GM12872 (cell line): ENCODE measurements around the gene CDC34.
A peak's percentile ranks its signal among the peaks of the same experiment; 100 is the strongest.

ENCODE experiments used
- CTCF ChIP-seq: IDR thresholded peaks from 3 replicates; pipeline ENCODE4 v1.5.1; 2011; ENCODE audit warnings: low read depth, mild to moderate bottlenecking, low read length, moderate library complexity; ENCODE audit not compliant: insufficient read depth

Gene CDC34

GRCh38 chr19:543910-544608 lies 12.5 kb downstream of the CDC34 start, which contains the start of gene GZMM:
TSS of gene GZMM (plus strand) at chr19:544053. CDS start at chr19:544072, 19 bp downstream.
- TF ChIP-seq CTCF, result no peak

- no peak for TF ChIP-seq CTCF
Measured at GRCh38 chr19:547117-547516, 15.6 kb downstream of the CDC34 start.

GRCh38 chr19:547836-548720 lies 16.5 kb downstream of the CDC34 start:
- TF ChIP-seq CTCF, result 0 out of 3 replicates have a peak, but pooled peaks have one; percentile 11

- no peak for TF ChIP-seq CTCF
Measured at GRCh38 chr19:548886-549830, 17.6 kb downstream of the CDC34 start.

GRCh38 chr19:554817-555216 lies 23.3 kb downstream of the CDC34 start:
- TF ChIP-seq CTCF, result no peak

GRCh38 chr19:555474-555808 lies 23.9 kb downstream of the CDC34 start:
- TF ChIP-seq CTCF, result no peak
